Esophagus muscularis mucosa (tissue), 4 donors: Measurements from ENCODE around the gene PCDHGB6. TPM values are rescaled to one million over a fixed set of nuclear protein-coding genes. Genes with fewer than 3 reads are reported as not detected.

Experiments
- total RNA-seq, 4 donors: library from RNA; depleted of rRNA; stranded (reverse); fragments of >200 nt; gene quantifications; one replicate each; pipeline versions ENCODE4 v1.1.0 to v1.2.1, GENCODE V29; 2016

Gene PCDHGB6
- total RNA-seq, 4 donors from 2014 or later: 6.2 to 8.4 (median 7.4) TPM

Other genes with a start within 250 kb of the PCDHGB6 start
- gene PCDHB7, start 235.4 kb upstream of the PCDHGB6 start, total RNA-seq: 1 to 10 TPM; 1.1 to 2.9 (median 2.5) TPM
- 1 to 10 TPM in 1 of 4 donors, under 1 TPM in 3; 0.33 to 2.0 (median 0.87) TPM for gene PCDHB8, start 230.2 kb upstream of the PCDHGB6 start, total RNA-seq
- gene PCDHB16, start 225.6 kb upstream of the PCDHGB6 start, total RNA-seq: 1 to 10 TPM; 3.3 to 5.6 (median 3.9) TPM
- 1 to 10 TPM; 1.5 to 2.9 (median 2.2) TPM for gene PCDHB9, start 220.9 kb upstream of the PCDHGB6 start, total RNA-seq
- 1 to 10 TPM; 3.3 to 7.9 (median 4.9) TPM for gene PCDHB10, start 215.7 kb upstream of the PCDHGB6 start, total RNA-seq
- gene PCDHB11, start 208.4 kb upstream of the PCDHGB6 start, total RNA-seq: 1 to 10 TPM; 1.7 to 4.6 (median 2.9) TPM
- 1 to 10 TPM; 2.2 to 4.3 (median 2.9) TPM for gene PCDHB12, start 199.3 kb upstream of the PCDHGB6 start, total RNA-seq
- gene PCDHB13, start 194.1 kb upstream of the PCDHGB6 start, total RNA-seq: 1 to 10 TPM; 4.3 to 8.1 (median 5.6) TPM
- 1 to 10 TPM; 6.8 to 9.9 (median 8.3) TPM for gene PCDHB14, start 184.7 kb upstream of the PCDHGB6 start, total RNA-seq
- 1 to 10 TPM; 4.0 to 7.0 (median 4.5) TPM for gene PCDHB15, start 162.6 kb upstream of the PCDHGB6 start, total RNA-seq
- under 1 TPM in 2 of 4 donors, not detected in 2; 0.23 to 0.65 TPM for gene SLC25A2, start 104.0 kb upstream of the PCDHGB6 start, total RNA-seq
- gene TAF7, start 87.2 kb upstream of the PCDHGB6 start, total RNA-seq: 10 to 100 TPM; 44.0 to 65.9 (median 59.1) TPM
- 1 to 10 TPM in 1 of 4 donors, under 1 TPM in 3; 0.45 to 1.2 (median 0.76) TPM for gene PCDHGA1, start 77.5 kb upstream of the PCDHGB6 start, total RNA-seq
- 1 to 10 TPM; 2.5 to 5.4 (median 4.0) TPM for gene PCDHGA2, start 69.3 kb upstream of the PCDHGB6 start, total RNA-seq
- 1 to 10 TPM; 1.7 to 2.6 (median 1.8) TPM for gene PCDHGA3, start 64.2 kb upstream of the PCDHGB6 start, total RNA-seq
- gene PCDHGB1, start 57.9 kb upstream of the PCDHGB6 start, total RNA-seq: 1 to 10 TPM; 2.7 to 5.1 (median 3.0) TPM
- 1 to 10 TPM; 3.6 to 7.9 (median 4.6) TPM for gene PCDHGA4, start 53.0 kb upstream of the PCDHGB6 start, total RNA-seq
- 1 to 10 TPM; 3.2 to 5.7 (median 4.1) TPM for gene PCDHGB2, start 48.0 kb upstream of the PCDHGB6 start, total RNA-seq
- gene PCDHGA5, start 43.9 kb upstream of the PCDHGB6 start, total RNA-seq: 1 to 10 TPM; 2.6 to 5.4 (median 4.7) TPM
- gene PCDHGB3, start 37.8 kb upstream of the PCDHGB6 start, total RNA-seq: 1 to 10 TPM; 2.5 to 7.5 (median 3.8) TPM
- 1 to 10 TPM; 4.1 to 7.1 (median 5.9) TPM for gene PCDHGA6, start 34.1 kb upstream of the PCDHGB6 start, total RNA-seq
- gene PCDHGA7, start 25.3 kb upstream of the PCDHGB6 start, total RNA-seq: 1 to 10 TPM; 4.3 to 9.1 (median 6.4) TPM
- gene PCDHGB4, start 20.3 kb upstream of the PCDHGB6 start, total RNA-seq: 1 to 10 TPM; 3.8 to 5.5 (median 4.6) TPM
- 1 to 10 TPM; 1.7 to 5.8 (median 3.3) TPM for gene PCDHGA8, start 15.4 kb upstream of the PCDHGB6 start, total RNA-seq
- 1 to 10 TPM; 4.8 to 10.0 (median 7.8) TPM for gene PCDHGB5, start 10.1 kb upstream of the PCDHGB6 start, total RNA-seq
- gene PCDHGA9, start 5.2 kb upstream of the PCDHGB6 start, total RNA-seq: 1 to 10 TPM; 3.3 to 8.7 (median 4.9) TPM
- 1 to 10 TPM; 2.3 to 6.2 (median 4.3) TPM for gene PCDHGA10, start 5.0 kb downstream of the PCDHGB6 start, total RNA-seq
- 10 to 100 TPM; 13.9 to 18.0 (median 14.4) TPM for gene PCDHGB7, start 9.7 kb downstream of the PCDHGB6 start, total RNA-seq
- gene PCDHGA11, start 13.0 kb downstream of the PCDHGB6 start, total RNA-seq: 1 to 10 TPM; 3.0 to 5.8 (median 4.5) TPM
- gene PCDHGA12, start 22.5 kb downstream of the PCDHGB6 start, total RNA-seq: 10 to 100 TPM in 3 of 4 donors, 1 to 10 TPM in 1; 7.6 to 13.7 (median 11.6) TPM
- gene PCDHGC3, start 67.9 kb downstream of the PCDHGB6 start, total RNA-seq: 10 to 100 TPM; 56.5 to 81.1 (median 65.5) TPM
- 1 to 10 TPM in 3 of 4 donors, under 1 TPM in 1; 0.91 to 3.3 (median 2.0) TPM for gene PCDHGC4, start 77.0 kb downstream of the PCDHGB6 start, total RNA-seq
- 1 to 10 TPM in 3 of 4 donors, under 1 TPM in 1; 0.71 to 3.7 (median 1.4) TPM for gene PCDHGC5, start 81.1 kb downstream of the PCDHGB6 start, total RNA-seq
- gene DIAPH1, start 211.0 kb downstream of the PCDHGB6 start, total RNA-seq: 10 to 100 TPM; 34.1 to 53.0 (median 45.9) TPM
- gene HDAC3, start 228.8 kb downstream of the PCDHGB6 start, total RNA-seq: 10 to 100 TPM; 30.3 to 54.4 (median 44.3) TPM
- 1 to 10 TPM; 1.2 to 5.1 (median 2.6) TPM for gene RELL2, start 229.0 kb downstream of the PCDHGB6 start, total RNA-seq
- 10 to 100 TPM; 10.4 to 21.8 (median 12.9) TPM for gene FCHSD1, start 243.4 kb downstream of the PCDHGB6 start, total RNA-seq